B cell (primary cell): ENCODE data around the gene TBX18. TPM values are rescaled to one million over a fixed set of nuclear protein-coding genes. Genes with fewer than 3 reads are reported as not detected.

Experiments used
- ATAC-seq: fragments of 200-7000 bp; cut with Tn5 transposase; one replicate; pipeline ENCODE4 v1.10.0; 2021; ENCODE audit warnings: low read depth, mild to moderate bottlenecking, moderate number of reproducible peaks, moderate library complexity
- CTCF ChIA-PET: fragments of 350-600 bp; sonication (Branson Sonifier 250); formaldehyde crosslinking; loops from one replicate; lab custom pipeline; 2021; ENCODE audit warnings: antibody characterized with exemption, inconsistent platforms; lab: Charles Lee
- POLR2A ChIA-PET: fragments of 350-600 bp; sonication (Branson Sonifier 250); formaldehyde crosslinking; loops from one replicate; lab custom pipeline; 2021; ENCODE audit warnings: antibody characterized with exemption; lab: Charles Lee
- DNase-seq: peaks from one replicate; pipeline ENCODE4 v3.0.0; 2013
- H2AFZ ChIP-seq: 2 replicates; pipeline ENCODE4 v1.6.1; 2012; ENCODE audit warnings: mild to moderate bottlenecking, low read depth, low read length; ENCODE audit not compliant: insufficient read depth, poor library complexity, severe bottlenecking
- H3K27ac ChIP-seq, 2 donors: 1 replicate in 1 of 2; 2 replicates in 1 of 2; pipeline ENCODE4 v1.5.1; 2012 to 2013; ENCODE audit warnings: low read length in 2 of 2, mild to moderate bottlenecking in 2 of 2, moderate library complexity in 1 of 2
- H3K27me3 ChIP-seq, 4 experiments: fragments of 200-600 bp in 1 of 4; sonication (generic) in 1 of 4; replicated peaks in 1 of 4; 1 replicate in 2 of 4; 2 replicates in 2 of 4; pipeline versions ENCODE4 v1.6.1 to v1.7.0; 2013 to 2016; ENCODE audit warnings: low read length in 3 of 4, mild to moderate bottlenecking in 2 of 4, mixed read lengths in 1 of 4, moderate library complexity in 1 of 4; ENCODE audit not compliant: insufficient read depth in 4 of 4, control insufficient read depth in 3 of 4; ENCODE audit errors: control extremely low read depth in 1 of 4
- H3K36me3 ChIP-seq, 2 experiments: replicated peaks in 1 of 2; 1 replicate in 1 of 2; 2 replicates in 1 of 2; pipeline versions ENCODE4 v1.6.1 to v1.7.1; 2013; ENCODE audit warnings: low read length in 1 of 2; ENCODE audit not compliant: insufficient read depth in 2 of 2, control insufficient read depth in 1 of 2; ENCODE audit errors: control extremely low read depth in 1 of 2, extremely low read depth in 1 of 2
- H3K4me1 ChIP-seq, 2 donors: fragments of 200-600 bp in 1 of 2; sonication (generic) in 1 of 2; 1 replicate in 1 of 2; 2 replicates in 1 of 2; pipeline versions ENCODE4 v1.5.1 to v1.6.1; 2013 to 2017; ENCODE audit warnings: low read length in 2 of 2; ENCODE audit not compliant: control insufficient read depth in 2 of 2, insufficient read depth in 2 of 2
- H3K4me2 ChIP-seq: replicated peaks from 2 replicates; pipeline ENCODE3; 2012; ENCODE audit warnings: mild to moderate bottlenecking, low read depth, low read length; ENCODE audit not compliant: poor library complexity, severe bottlenecking
- H3K4me3 ChIP-seq, 5 experiments: fragments of 200-600 bp in 1 of 5; sonication (generic) in 1 of 5; 1 replicate in 3 of 5; 2 replicates in 2 of 5; pipeline versions ENCODE4 v1.5.1 to v1.7.0; 2011 to 2016; ENCODE audit warnings: low read length in 4 of 5, mild to moderate bottlenecking in 4 of 5, low read depth in 2 of 5, control low read depth in 1 of 5, moderate library complexity in 1 of 5; ENCODE audit not compliant: insufficient read depth in 1 of 5; ENCODE audit errors: control extremely low read depth in 1 of 5, extremely low read depth in 1 of 5
- H3K79me2 ChIP-seq: fragments of 200-600 bp; sonication (generic); one replicate; pipeline ENCODE4 v1.6.0; 2016; ENCODE audit warnings: low read length; ENCODE audit not compliant: control insufficient read depth, insufficient read depth
- H3K9ac ChIP-seq: fragments of 200-600 bp; sonication (generic); 2 replicates; pipeline ENCODE4 v1.6.1; 2017; ENCODE audit warnings: mild to moderate bottlenecking, low read length, moderate library complexity
- H3K9me3 ChIP-seq, 3 donors: one replicate each; pipeline versions ENCODE4 v1.6.1 to v1.7.1; 2013; ENCODE audit warnings: low read length in 2 of 3; ENCODE audit not compliant: control insufficient read depth in 2 of 3, insufficient read depth in 1 of 3; ENCODE audit errors: control extremely low read depth in 1 of 3
- H4K20me1 ChIP-seq: 2 replicates; pipeline ENCODE4 v1.6.0; 2012; ENCODE audit warnings: mild to moderate bottlenecking, low read length; ENCODE audit not compliant: insufficient read depth, control insufficient read depth, poor library complexity, severe bottlenecking
- H3K27ac Mint-ChIP-seq: one replicate; pipeline ENCODE4 v1.8.0; 2021; ENCODE audit warnings: mixed read lengths
- H3K27me3 Mint-ChIP-seq: one replicate; pipeline ENCODE4 v1.8.0; 2021; ENCODE audit warnings: mixed read lengths
- H3K4me1 Mint-ChIP-seq: one replicate; pipeline ENCODE4 v1.8.0; 2021; ENCODE audit warnings: mixed read lengths
- H3K4me3 Mint-ChIP-seq: one replicate; pipeline ENCODE4 v1.8.0; 2021; ENCODE audit warnings: mixed read lengths
- H3K9me3 Mint-ChIP-seq: one replicate; pipeline ENCODE4 v1.8.0; 2022; ENCODE audit warnings: mixed read lengths; ENCODE audit not compliant: insufficient read depth
- EZH2 ChIP-seq: IDR thresholded peaks from 2 replicates; pipeline ENCODE4 v1.6.1; 2012; ENCODE audit warnings: borderline replicate concordance, low read depth, mild to moderate bottlenecking, moderate library complexity, low read length; ENCODE audit not compliant: insufficient read depth, poor library complexity, severe bottlenecking
- WGBS: methylation state at CpG from one replicate; pipeline ENCODE4 v1.1.5; 2013; ENCODE audit warnings: missing lambda C conversion rate; ENCODE audit not compliant: insufficient coverage; 5-methylcytosine and 5-hydroxymethylcytosine counted together
- intact Hi-C: fragments of 100-400 bp; cut with micrococcal nuclease; formaldehyde crosslinking; loops from one replicate; pipeline ENCODE4 v1.10.0; 2022
- polyA plus RNA-seq: library from polyadenylated mRNA; depleted of rRNA; stranded (reverse); fragments of >200 nt; gene quantifications from 2 replicates; pipeline ENCODE4 v1.2.3, GENCODE V29; 2012
- total RNA-seq, 2 donors: library from RNA; stranded (reverse); fragments of 120-200 nt in 1 of 2; gene quantifications; 1 replicate in 1 of 2; 2 replicates in 1 of 2; pipeline versions ENCODE4 v1.2.3 to v1.2.4, GENCODE V29; 2013 to 2022
- TF ChIP-seq, protein P1 (sequence below): fragments of 200-600 bp; IDR thresholded peaks from one replicate; pipeline ENCODE4 v1.8.0; 2022; ENCODE audit warnings: antibody characterized with exemption, mild to moderate bottlenecking

TBX18 gene
- total and polyA plus RNA-seq, 2 donors (not counting 1 experiment from before 2014, with no cell fraction given) = not detected

- Histone ChIP-seq H3K4me3 (no peak overlapping the region), H3K4me1 (no peaks in the 10 kb centered on the region), H3K9ac (no peak overlapping the region), H4K20me1 (no peaks in the 10 kb centered on the region), H3K9me3 (no peaks in the 10 kb centered on the region), H3K27me3 (no peaks in the 10 kb centered on the region), H3K4me2 (no peak overlapping the region), H2AFZ (no peak overlapping the region), H3K36me3 (no peaks in the 10 kb centered on the region), H3K27ac (no peak overlapping the region), H3K79me2 (no peaks in the 10 kb centered on the region)
- Mint-ChIP-seq H3K4me3 (no peak overlapping the region), H3K4me1 (no peaks in the 10 kb centered on the region), H3K9me3 (no peaks in the 10 kb centered on the region), H3K27ac (no peak overlapping the region), H3K27me3 (no peaks in the 10 kb centered on the region)
- no peak for ATAC-seq
- ChIA-PET POLR2A (no interaction called here), CTCF (no interaction called here)
- intact Hi-C loops = no loop called here
- no CpG with 5 or more reads among the region's 2 CpGs for WGBS
- TF ChIP-seq, protein P1, sequence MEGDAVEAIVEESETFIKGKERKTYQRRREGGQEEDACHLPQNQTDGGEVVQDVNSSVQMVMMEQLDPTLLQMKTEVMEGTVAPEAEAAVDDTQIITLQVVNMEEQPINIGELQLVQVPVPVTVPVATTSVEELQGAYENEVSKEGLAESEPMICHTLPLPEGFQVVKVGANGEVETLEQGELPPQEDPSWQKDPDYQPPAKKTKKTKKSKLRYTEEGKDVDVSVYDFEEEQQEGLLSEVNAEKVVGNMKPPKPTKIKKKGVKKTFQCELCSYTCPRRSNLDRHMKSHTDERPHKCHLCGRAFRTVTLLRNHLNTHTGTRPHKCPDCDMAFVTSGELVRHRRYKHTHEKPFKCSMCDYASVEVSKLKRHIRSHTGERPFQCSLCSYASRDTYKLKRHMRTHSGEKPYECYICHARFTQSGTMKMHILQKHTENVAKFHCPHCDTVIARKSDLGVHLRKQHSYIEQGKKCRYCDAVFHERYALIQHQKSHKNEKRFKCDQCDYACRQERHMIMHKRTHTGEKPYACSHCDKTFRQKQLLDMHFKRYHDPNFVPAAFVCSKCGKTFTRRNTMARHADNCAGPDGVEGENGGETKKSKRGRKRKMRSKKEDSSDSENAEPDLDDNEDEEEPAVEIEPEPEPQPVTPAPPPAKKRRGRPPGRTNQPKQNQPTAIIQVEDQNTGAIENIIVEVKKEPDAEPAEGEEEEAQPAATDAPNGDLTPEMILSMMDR = no peak
- TF ChIP-seq EZH2 = no peak
- DNase-seq = no peak
These were observed 93.2 kb downstream of the TBX18 start for GRCh38 chr6:84671183-84671582.

DNA sequence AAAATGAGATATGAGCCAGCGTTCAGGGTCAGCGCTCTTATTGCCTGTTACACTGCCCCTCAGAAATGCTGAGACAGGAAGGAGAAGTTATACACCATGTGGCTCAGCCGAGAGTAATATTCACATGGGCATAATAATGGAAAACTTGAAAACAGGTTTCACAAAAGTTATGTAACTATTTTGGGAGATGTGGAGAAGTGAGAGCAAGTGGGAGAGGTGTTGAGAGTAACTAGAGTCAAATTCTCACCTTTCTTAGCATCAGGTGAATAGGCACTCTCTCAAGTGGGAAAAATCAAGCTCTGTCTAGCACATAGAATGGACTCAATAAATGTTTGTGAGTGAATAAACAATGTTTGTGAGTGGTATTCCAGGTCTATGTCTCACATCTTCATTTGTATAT, 94.5 kb downstream of the TBX18 start:
- no peaks in the 10 kb centered on the region for H3K9me3 Mint-ChIP-seq
- H3K79me2 ChIP-seq = no peaks in the 10 kb centered on the region
- H4K20me1 ChIP-seq = no peaks in the 10 kb centered on the region
- 95% methylated on average over 3 of the region's 3 CpGs for WGBS
- ATAC-seq (no peak), DNase-seq (no peak)
- no peak overlapping the region for H3K4me2 ChIP-seq
- H3K27me3 Mint-ChIP-seq = no peaks in the 10 kb centered on the region
- H3K27me3 ChIP-seq = no peaks in the 10 kb centered on the region
- TF ChIP-seq, protein P1 = no peak
- TF ChIP-seq EZH2 = no peak
- intact Hi-C loops = no loop called here
- H3K4me1 ChIP-seq = no peaks in the 10 kb centered on the region
- no peaks in the 10 kb centered on the region for H3K36me3 ChIP-seq
- H3K27ac ChIP-seq = no peak overlapping the region
- H3K9ac ChIP-seq = no peak overlapping the region
- no peaks in the 10 kb centered on the region for H3K4me1 Mint-ChIP-seq
- no peak overlapping the region for H3K27ac Mint-ChIP-seq
- ChIA-PET POLR2A (no interaction called here), CTCF (no interaction called here)
- H3K9me3 ChIP-seq = no peaks in the 10 kb centered on the region
- no peak overlapping the region for H3K4me3 ChIP-seq
- no peak overlapping the region for H2AFZ ChIP-seq
- no peak overlapping the region for H3K4me3 Mint-ChIP-seq
